Neutrophil (primary cell): ENCODE measurements around the gene KIF9.
"Not testable (repeated sequence)": the region's sequence is repeated elsewhere in the genome, so short reads cannot be mapped to it uniquely, and the experiment has no call there.

Experiments
- H3K27ac ChIP-seq: fragments of 200-600 bp; sonication (generic); 2 replicates; pipeline ENCODE4 v1.5.1; 2016; ENCODE audit warnings: mild to moderate bottlenecking, moderate library complexity
- H3K27me3 ChIP-seq: fragments of 200-600 bp; sonication (generic); 2 replicates; pipeline ENCODE4 v1.6.0; 2016; ENCODE audit warnings: mild to moderate bottlenecking
- H3K36me3 ChIP-seq: fragments of 200-600 bp; sonication (generic); 2 replicates; pipeline ENCODE4 v1.5.1; 2017
- H3K4me1 ChIP-seq, 2 experiments: fragments of 200-600 bp in 1 of 2; sonication (generic) in 1 of 2; 1 replicate in 1 of 2; 2 replicates in 1 of 2; pipeline versions ENCODE4 v1.5.1 to v1.6.1; 2013 to 2016; ENCODE audit warnings: low read depth in 1 of 2, low read length in 1 of 2, mild to moderate bottlenecking in 1 of 2, moderate library complexity in 1 of 2; ENCODE audit not compliant: control insufficient read depth in 1 of 2, insufficient read depth in 1 of 2
- H3K4me3 ChIP-seq, 2 experiments: fragments of 200-600 bp in 1 of 2; sonication (generic) in 1 of 2; 1 replicate in 1 of 2; 2 replicates in 1 of 2; pipeline ENCODE4 v1.5.1; 2013 to 2016; ENCODE audit warnings: low read depth in 1 of 2, low read length in 1 of 2, mild to moderate bottlenecking in 1 of 2, moderate library complexity in 1 of 2
- H3K9me3 ChIP-seq: fragments of 200-600 bp; sonication (generic); 2 replicates; pipeline ENCODE4 v1.5.1; 2016
- CTCF ChIP-seq: fragments of 200-600 bp; sonication (generic); IDR thresholded peaks from 2 replicates; pipeline ENCODE4 v1.5.1; 2016; ENCODE audit warnings: antibody characterized with exemption

Gene KIF9

GRCh38 chr3:47295322-47295721 is 12.7 kb upstream of the KIF9 start:
- TF ChIP-seq CTCF, result no peak
- Histone ChIP-seq H3K4me3 (no peak overlapping the region), H3K4me1 (peaks cover 57 to 64% of the 10 kb centered on the region in 2 experiments), H3K27me3 (no peaks in the 10 kb centered on the region), H3K9me3 (no peaks in the 10 kb centered on the region), H3K27ac (no peak overlapping the region), H3K36me3 (no peaks in the 10 kb centered on the region)

- Histone ChIP-seq H3K9me3 (no peaks in the 10 kb centered on the region), H3K27me3 (no peaks in the 10 kb centered on the region), H3K4me1 (peaks cover 65 to 67% of the 10 kb centered on the region in 2 experiments), H3K36me3 (no peaks in the 10 kb centered on the region), H3K27ac (peak overlapping the region; percentile 1), H3K4me3 (no peak overlapping the region)
- TF ChIP-seq CTCF, result no peak
Observed at GRCh38 chr3:47294392-47294791, 11.8 kb upstream of the KIF9 start.

- Histone ChIP-seq H3K27ac (peak overlapping the region; percentile 1), H3K4me3 (no peak overlapping the region), H3K4me1 (peaks cover 65 to 68% of the 10 kb centered on the region in 2 experiments), H3K27me3 (no peaks in the 10 kb centered on the region), H3K36me3 (no peaks in the 10 kb centered on the region), H3K9me3 (no peaks in the 10 kb centered on the region)
- no peak for TF ChIP-seq CTCF
Observed at GRCh38 chr3:47293822-47294221, 11.2 kb upstream of the KIF9 start.

- not testable (repeated sequence) for H3K27ac ChIP-seq, H3K9me3 ChIP-seq, H3K36me3 ChIP-seq, H3K4me3 ChIP-seq, H3K27me3 ChIP-seq
- H3K4me1 ChIP-seq, result peaks cover 72 to 76% of the 10 kb centered on the region in 2 experiments
Observed at GRCh38 chr3:47291754-47292420, 9.3 kb upstream of the KIF9 start.

GRCh38 chr3:47291158-47291753 is 8.7 kb upstream of the KIF9 start:
- H3K4me3 ChIP-seq, result no peak overlapping the region
- no peaks in the 10 kb centered on the region for H3K36me3 ChIP-seq
- H3K4me1 ChIP-seq, result peaks cover 72 to 76% of the 10 kb centered on the region in 2 experiments
- no peak for TF ChIP-seq CTCF
- H3K27me3 ChIP-seq, result no peaks in the 10 kb centered on the region
- H3K27ac ChIP-seq, result peak overlapping the region; percentile 78
- H3K9me3 ChIP-seq, result no peaks in the 10 kb centered on the region
